Ascending aorta (tissue), 2 donors: ENCODE data around the gene ZDHHC3. TPM values are rescaled to one million over a fixed set of nuclear protein-coding genes. Genes with fewer than 3 reads are reported as not detected.

ENCODE experiments used
- DNase-seq, 2 donors: peaks; one replicate each; pipeline ENCODE4 v3.0.0-alpha.2; 2019; ENCODE audit warnings: low spot score in 2 of 2
- H3K27ac ChIP-seq, 2 donors: fragments of 200-600 bp; sonication (generic); one replicate each; pipeline ENCODE4 v1.5.1; 2016 to 2017; ENCODE audit warnings: mild to moderate bottlenecking in 1 of 2
- H3K27me3 ChIP-seq: fragments of 200-600 bp; sonication (generic); one replicate; pipeline ENCODE4 v1.5.1; 2017
- H3K36me3 ChIP-seq, 2 donors: fragments of 200-600 bp; sonication (generic); one replicate each; pipeline ENCODE4 v1.5.1; 2016
- H3K4me1 ChIP-seq, 2 donors: fragments of 200-600 bp; sonication (generic); one replicate each; pipeline ENCODE4 v1.5.1; 2016 to 2017; ENCODE audit warnings: mild to moderate bottlenecking in 1 of 2
- H3K4me3 ChIP-seq, 2 donors: fragments of 200-600 bp; sonication (generic); one replicate each; pipeline ENCODE4 v1.5.1; 2016 to 2017; ENCODE audit warnings: mild to moderate bottlenecking in 1 of 2
- H3K9me3 ChIP-seq, 2 donors: fragments of 200-600 bp; sonication (generic); one replicate each; pipeline ENCODE4 v1.5.1; 2016
- intact Hi-C: fragments of 100-400 bp; cut with DNase I; formaldehyde crosslinking; loops from one replicate; pipeline ENCODE4 v1.15.1; 2023
- total RNA-seq: library from RNA; depleted of rRNA; stranded (reverse); fragments of >200 nt; gene quantifications from one replicate; pipeline ENCODE4 v1.1.0, GENCODE V29; 2016
- TF ChIP-seq, protein P1 (sequence below), 3 experiments: fragments of 200-600 bp in 2 of 3; fragments of 450-650 bp in 1 of 3; sonication (generic) in 2 of 3; IDR thresholded peaks; one replicate each; pipeline ENCODE4 v1.5.1; 2016 to 2019; ENCODE audit warnings: antibody characterized with exemption in 3 of 3, mild to moderate bottlenecking in 1 of 3, moderate library complexity in 1 of 3

Gene ZDHHC3
- total RNA-seq, 1 donor from 2014 or later, result 67.8 TPM

DNA sequence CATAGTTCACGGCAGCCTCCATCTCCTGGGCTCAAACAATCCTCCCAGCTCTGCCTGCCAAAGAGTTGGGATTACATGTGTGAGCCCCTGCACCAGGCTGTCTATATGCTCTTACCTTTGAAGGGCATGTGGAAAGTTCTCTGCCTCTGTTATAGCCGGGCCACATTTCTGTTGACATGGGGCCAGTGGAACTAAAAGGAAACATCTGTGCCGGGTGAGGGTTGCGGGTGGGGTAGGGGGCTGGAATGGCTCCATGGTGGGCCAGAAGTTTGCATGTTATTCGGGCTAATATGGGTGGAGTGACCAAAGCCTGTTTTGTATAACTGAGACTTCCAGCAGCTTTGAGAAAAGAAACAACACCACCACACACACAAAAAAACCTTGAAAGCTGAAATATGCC, 41.8 kb upstream of the ZDHHC3 start:
- Histone ChIP-seq H3K4me3 (no peak overlapping the region), H3K27me3 (no peaks in the 10 kb centered on the region), H3K9me3 (no peaks in the 10 kb centered on the region), H3K36me3 (peaks cover 0 to 5% of the 10 kb centered on the region in 2 donors), H3K27ac (no peak overlapping the region), H3K4me1 (peaks cover 0 to under 1% of the 10 kb centered on the region in 2 donors)
- no peak for DNase-seq
- TF ChIP-seq, protein P1, sequence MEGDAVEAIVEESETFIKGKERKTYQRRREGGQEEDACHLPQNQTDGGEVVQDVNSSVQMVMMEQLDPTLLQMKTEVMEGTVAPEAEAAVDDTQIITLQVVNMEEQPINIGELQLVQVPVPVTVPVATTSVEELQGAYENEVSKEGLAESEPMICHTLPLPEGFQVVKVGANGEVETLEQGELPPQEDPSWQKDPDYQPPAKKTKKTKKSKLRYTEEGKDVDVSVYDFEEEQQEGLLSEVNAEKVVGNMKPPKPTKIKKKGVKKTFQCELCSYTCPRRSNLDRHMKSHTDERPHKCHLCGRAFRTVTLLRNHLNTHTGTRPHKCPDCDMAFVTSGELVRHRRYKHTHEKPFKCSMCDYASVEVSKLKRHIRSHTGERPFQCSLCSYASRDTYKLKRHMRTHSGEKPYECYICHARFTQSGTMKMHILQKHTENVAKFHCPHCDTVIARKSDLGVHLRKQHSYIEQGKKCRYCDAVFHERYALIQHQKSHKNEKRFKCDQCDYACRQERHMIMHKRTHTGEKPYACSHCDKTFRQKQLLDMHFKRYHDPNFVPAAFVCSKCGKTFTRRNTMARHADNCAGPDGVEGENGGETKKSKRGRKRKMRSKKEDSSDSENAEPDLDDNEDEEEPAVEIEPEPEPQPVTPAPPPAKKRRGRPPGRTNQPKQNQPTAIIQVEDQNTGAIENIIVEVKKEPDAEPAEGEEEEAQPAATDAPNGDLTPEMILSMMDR (IDR thresholded peaks at IDR 0.05), result no peak
- intact Hi-C loops, result no loop called here

DNA sequence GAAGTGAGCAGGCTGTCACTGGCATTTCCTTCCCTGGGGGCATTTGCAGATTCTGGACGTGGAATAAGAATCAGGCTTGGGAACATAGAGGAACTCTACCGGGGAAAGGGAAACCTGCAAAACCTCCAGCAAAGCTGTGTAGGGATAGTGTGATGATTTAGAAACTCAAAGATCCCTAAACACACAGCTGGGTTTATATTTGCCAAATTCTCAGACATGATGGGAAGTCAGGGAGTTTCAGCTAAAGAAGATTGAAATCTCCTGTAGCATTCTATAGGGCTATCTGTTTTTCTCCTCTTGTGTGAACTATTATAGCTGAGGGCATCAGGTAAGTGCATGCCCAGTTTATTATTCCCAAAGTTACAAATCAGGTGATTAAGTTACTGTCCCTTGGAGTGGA, 40.9 kb upstream of the ZDHHC3 start:
- Histone ChIP-seq H3K4me3 (no peak overlapping the region), H3K27ac (no peak overlapping the region), H3K4me1 (peaks cover 0 to 7% of the 10 kb centered on the region in 2 donors), H3K36me3 (peaks cover 0 to 5% of the 10 kb centered on the region in 2 donors), H3K9me3 (no peaks in the 10 kb centered on the region), H3K27me3 (no peaks in the 10 kb centered on the region)
- no peak for DNase-seq
- intact Hi-C loops, result no loop called here
- TF ChIP-seq, protein P1 (IDR thresholded peaks at IDR 0.05), result no peak

DNA sequence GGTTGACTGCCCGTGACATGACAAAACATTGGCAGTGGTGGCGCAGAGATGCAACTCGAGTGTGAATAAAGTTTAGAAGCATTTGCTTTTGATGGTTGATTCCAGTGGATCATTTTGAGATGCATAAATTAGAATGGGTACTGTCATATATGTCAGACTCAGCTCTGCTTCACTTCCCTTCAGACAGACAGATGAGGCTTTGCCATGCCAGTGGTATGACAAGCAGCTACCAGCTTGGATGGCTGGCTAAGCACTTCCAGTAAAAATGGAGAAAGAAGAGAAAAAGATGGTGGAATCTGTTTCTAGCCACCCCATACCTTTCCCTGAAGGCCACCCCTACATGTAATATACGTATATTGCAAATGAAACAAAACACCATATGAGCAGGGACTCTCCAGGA, 36.6 kb upstream of the ZDHHC3 start:
- intact Hi-C loops, result loop anchor here (2.0 to 5.0 kb wide), 2 partner anchors 14 to 35 kb away; partner anchors contain the start of genes CLEC3B, EXOSC7 and ZDHHC3

DNA sequence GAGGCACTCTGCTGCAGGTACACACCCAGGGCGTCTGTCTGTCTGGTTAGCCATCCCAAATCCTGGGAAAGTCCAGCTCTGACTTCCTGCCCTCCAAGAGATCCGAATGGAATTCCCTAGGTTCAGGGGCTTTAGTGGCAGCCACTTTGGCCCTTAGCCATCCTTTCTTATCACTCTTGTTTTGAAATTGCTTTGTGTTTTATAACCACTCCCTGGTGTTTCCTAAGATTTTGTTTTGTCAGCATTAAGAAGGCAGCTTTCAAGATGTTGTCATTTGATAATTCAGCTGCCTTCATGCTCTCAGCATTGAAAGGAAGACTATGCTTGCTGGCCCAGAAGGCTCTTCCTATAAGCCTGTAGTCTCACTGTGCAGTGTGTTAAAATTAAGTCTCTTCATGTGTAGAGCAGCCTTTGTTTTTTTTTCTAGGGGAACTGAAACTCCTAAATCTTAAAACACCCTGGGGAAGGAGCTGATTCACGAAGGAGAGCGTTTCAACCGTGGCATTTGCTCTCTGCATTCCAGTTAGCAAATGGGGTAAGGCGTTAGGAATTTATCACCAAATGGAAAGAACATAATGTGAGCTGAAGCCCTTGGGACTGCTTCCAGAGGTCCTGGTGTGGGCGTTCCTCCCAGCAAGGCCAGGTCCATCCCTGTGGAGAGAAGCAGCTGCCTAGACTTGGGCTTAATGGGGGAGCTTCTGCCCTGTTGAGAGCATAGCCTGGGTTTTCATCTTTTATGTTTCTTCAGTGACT, 36.0 kb upstream of the ZDHHC3 start:
- Histone ChIP-seq H3K27me3 (no peaks in the 10 kb centered on the region), H3K4me3 (peak overlapping the region; percentile 3 to 38), H3K9me3 (no peaks in the 10 kb centered on the region), H3K36me3 (peaks cover 0 to 25% of the 10 kb centered on the region in 2 donors), H3K4me1 (peaks cover 9 to 25% of the 10 kb centered on the region in 2 donors), H3K27ac (peak overlapping the region; percentile 72 to 90)
- TF ChIP-seq, protein P1 (IDR thresholded peaks at IDR 0.05), result no peak
- DNase-seq, result peak in 1 of 2 donors; percentile 89
- intact Hi-C loops, result loop anchor here (2.0 to 5.0 kb wide), 2 partner anchors 15 to 35 kb away; partner anchors contain the start of genes CLEC3B, EXOSC7 and ZDHHC3

More for the DNA sequence above, 36.6 kb upstream of the ZDHHC3 start:
- TF ChIP-seq, protein P1 (IDR thresholded peaks at IDR 0.05), result no peak
- H3K4me1 ChIP-seq, result peaks cover 9 to 25% of the 10 kb centered on the region in 2 donors
- H3K36me3 ChIP-seq, result peaks cover 0 to 18% of the 10 kb centered on the region in 2 donors
- H3K27ac ChIP-seq, result peak overlapping the region; percentile 72 to 90
- DNase-seq, result no peak
- no peak overlapping the region for H3K4me3 ChIP-seq
- no peaks in the 10 kb centered on the region for H3K27me3 ChIP-seq
- no peaks in the 10 kb centered on the region for H3K9me3 ChIP-seq

DNA sequence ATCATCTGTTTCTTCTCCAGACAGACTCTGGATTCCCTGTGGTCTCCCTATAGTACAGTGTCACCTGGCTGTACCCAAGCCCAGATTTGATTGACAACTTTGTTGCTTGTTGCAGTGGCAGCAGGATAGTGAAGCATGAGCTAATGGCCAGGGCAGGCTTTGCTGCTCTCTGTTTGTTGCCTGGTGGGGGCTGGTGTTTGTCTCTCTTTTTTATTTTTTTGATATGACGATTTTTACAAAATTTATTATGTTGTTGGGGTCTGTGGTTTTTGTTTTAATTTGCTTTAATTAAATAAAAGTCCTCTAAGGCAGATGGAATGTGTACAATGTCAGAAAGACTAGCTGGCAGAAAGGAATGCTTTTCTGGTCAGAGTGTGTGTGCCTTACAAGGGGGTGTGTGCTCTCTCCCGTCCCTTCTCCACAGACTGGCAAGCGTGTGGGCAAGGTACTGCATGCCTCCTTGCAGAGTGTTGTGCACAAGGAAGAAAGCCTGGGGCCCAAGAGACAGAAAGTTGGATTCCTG, 34.9 kb upstream of the ZDHHC3 start:
- intact Hi-C loops, result loop anchor here (5.0 kb wide), 1 partner anchor 34 kb away; the partner anchor contains the start of genes EXOSC7 and ZDHHC3
- H3K4me1 ChIP-seq, result peaks cover 9 to 25% of the 10 kb centered on the region in 2 donors
- no peaks in the 10 kb centered on the region for H3K27me3 ChIP-seq
- peak overlapping the region; percentile 72 to 90 for H3K27ac ChIP-seq
- TF ChIP-seq, protein P1 (IDR thresholded peaks at IDR 0.05), result no peak
- H3K4me3 ChIP-seq, result no peak overlapping the region
- no peaks in the 10 kb centered on the region for H3K9me3 ChIP-seq
- no peak for DNase-seq
- H3K36me3 ChIP-seq, result peaks cover 0 to 28% of the 10 kb centered on the region in 2 donors
